ENCODE data around the gene SLC22A23.
"Not testable (repeated sequence)": the region's sequence is repeated elsewhere in the genome, so short reads cannot be mapped to it uniquely, and the experiment has no call there.

SLC22A23 gene

DNA sequence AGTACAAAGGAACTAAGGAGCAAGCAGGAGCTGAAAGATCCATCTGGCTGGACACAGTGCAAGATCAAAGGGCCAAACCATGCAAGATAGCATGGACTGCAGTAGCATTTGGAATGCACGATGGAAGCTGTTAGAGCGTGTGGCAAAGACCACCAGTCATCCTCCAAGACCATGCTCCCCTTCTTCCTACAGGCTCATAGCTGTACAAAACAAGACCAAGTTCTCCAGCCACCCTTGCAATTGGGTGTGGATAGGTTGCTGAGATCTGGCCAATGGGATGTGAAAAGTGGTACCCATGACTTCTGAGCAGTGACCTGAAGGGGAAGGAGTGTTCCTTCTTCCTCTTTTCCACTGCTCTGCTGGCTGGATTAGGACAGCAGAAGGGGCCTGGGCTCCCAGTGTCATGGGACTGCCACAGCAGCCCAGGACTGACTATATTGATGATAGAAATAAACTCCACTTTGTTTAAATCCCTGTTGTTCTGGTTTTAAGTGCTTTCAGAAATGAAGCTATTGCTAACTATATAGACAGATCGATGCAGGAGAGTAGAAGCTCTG lies 64.9 kb downstream of the SLC22A23 start:
- POLR2A ChIA-PET = no interaction called here
- H3K4me3 ChIP-seq (ENCODE audit: low read depth, low read length) = no peak overlapping the region
- TF ChIP-seq, protein P1, sequence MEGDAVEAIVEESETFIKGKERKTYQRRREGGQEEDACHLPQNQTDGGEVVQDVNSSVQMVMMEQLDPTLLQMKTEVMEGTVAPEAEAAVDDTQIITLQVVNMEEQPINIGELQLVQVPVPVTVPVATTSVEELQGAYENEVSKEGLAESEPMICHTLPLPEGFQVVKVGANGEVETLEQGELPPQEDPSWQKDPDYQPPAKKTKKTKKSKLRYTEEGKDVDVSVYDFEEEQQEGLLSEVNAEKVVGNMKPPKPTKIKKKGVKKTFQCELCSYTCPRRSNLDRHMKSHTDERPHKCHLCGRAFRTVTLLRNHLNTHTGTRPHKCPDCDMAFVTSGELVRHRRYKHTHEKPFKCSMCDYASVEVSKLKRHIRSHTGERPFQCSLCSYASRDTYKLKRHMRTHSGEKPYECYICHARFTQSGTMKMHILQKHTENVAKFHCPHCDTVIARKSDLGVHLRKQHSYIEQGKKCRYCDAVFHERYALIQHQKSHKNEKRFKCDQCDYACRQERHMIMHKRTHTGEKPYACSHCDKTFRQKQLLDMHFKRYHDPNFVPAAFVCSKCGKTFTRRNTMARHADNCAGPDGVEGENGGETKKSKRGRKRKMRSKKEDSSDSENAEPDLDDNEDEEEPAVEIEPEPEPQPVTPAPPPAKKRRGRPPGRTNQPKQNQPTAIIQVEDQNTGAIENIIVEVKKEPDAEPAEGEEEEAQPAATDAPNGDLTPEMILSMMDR (IDR thresholded peaks at IDR 0.05; ENCODE audit: insufficient read depth, low read length, missing control alignments) = no peak
- CTCF ChIA-PET = interaction anchor here (1.3 to 2.6 kb wide), 3 partner anchors 13 to 340 kb away, joined by 4 to 14 read pairs (median 11); no protein-coding TSS in a partner anchor
- DNase-seq (ENCODE audit: low read depth, low spot score) = no peak

DNA sequence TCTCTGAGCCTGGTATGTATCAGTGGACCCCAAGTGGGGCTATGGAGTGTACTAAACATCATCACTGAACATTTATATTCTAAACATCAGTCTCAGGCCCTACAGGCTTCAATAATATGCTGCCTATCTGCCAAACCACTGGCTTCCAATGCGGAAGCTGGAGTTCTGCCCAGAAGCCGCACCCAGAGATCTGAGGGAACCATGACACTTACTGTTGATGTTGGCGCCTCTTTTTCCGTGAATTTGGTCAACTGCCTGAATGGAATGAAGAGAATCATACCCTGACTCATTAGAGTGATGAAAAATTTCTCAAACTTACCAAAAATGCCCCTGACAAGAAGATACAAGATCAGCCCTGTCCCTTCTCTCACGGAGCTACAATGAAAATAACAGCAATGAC lies 66.2 kb downstream of the SLC22A23 start:
- POLR2A ChIA-PET = interaction anchor here (0.5 kb wide), 1 partner anchor 1413 kb away, joined by 3 read pairs; no protein-coding TSS in a partner anchor
- no peak overlapping the region for H3K4me3 ChIP-seq (ENCODE audit: low read depth, low read length)
- DNase-seq (ENCODE audit: low read depth, low spot score) = peak; percentile 89
- CTCF ChIA-PET = interaction anchor here (2.4 to 2.6 kb wide), 2 partner anchors 14 to 20 kb away, joined by 11 to 14 read pairs; no protein-coding TSS in a partner anchor
- TF ChIP-seq, protein P1 (IDR thresholded peaks at IDR 0.05; ENCODE audit: insufficient read depth, low read length, missing control alignments) = no peak

DNA sequence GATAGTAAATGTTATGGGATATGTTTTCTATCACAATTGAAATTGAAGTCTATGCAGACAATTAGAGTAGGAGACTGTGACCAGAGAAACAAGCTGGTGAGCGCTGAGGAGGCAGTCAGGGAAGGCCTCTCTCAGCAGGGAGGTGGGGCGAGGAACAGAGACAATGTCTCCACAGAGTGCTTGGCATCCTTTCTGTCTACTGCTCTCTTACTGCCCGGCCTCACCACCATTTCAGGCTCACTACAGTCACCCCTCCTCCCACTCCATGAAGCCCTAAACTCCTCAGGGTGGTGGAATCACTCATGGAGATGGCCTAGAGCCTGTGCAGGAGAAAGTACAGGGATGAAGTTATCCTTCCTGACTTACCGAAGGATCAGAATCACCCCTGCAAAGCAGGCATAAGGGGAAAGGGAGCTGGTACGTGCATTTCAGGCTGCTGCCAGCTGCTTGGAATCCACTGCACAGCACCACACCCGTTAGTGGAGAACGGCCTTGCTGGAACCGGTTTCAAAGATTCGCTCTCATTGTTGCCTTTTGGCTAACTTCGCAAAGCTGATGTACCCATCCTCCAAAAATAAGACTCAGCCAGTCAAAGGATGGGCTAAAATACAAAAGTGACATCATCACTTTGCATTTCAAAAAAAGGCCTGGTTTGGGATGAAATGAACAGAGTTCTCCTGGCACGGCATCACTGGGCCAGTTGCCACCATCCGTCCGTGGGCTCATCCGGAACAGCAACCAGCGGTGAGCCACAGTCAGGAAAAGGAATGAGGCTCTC lies 67.3 kb downstream of the SLC22A23 start:
- DNase-seq (ENCODE audit: low read depth, low spot score) = no peak
- H3K4me3 ChIP-seq (ENCODE audit: low read depth, low read length) = no peak overlapping the region
- TF ChIP-seq, protein P1 (IDR thresholded peaks at IDR 0.05; ENCODE audit: insufficient read depth, low read length, missing control alignments) = no peak
- ChIA-PET POLR2A (no interaction called here), CTCF (interaction anchor here (0.7 to 1.2 kb wide), 2 partner anchors 20 to 21 kb away, joined by 3 to 4 read pairs; no protein-coding TSS in a partner anchor)

DNA sequence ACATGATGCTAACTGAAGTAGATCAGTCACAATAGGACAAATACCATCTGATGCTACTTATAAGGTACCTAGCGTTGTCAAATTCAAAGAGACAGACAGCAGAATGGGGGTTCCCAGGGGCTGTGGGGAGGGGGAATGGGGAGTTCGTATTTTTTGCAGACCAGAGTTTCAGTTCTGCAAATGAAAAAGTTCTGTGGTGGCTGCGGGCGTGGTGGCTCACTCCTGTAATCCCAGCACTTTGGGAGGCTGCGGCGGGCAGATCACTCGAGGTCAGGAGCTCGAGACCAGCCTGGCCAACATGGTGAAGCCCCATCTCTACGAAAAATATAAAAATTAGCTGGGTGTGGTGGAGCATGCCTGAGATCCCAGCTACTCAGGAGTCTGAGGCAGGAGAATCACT lies 68.1 kb downstream of the SLC22A23 start:
- TF ChIP-seq, protein P1 (IDR thresholded peaks at IDR 0.05; ENCODE audit: insufficient read depth, low read length, missing control alignments) = no peak
- ChIA-PET CTCF (interaction anchor here (1.2 kb wide), 1 partner anchor 21 kb away, joined by 3 read pairs; no protein-coding TSS in a partner anchor), POLR2A (no interaction called here)
- H3K4me3 ChIP-seq (ENCODE audit: low read depth, low read length) = no peak overlapping the region
- no peak for DNase-seq (ENCODE audit: low read depth, low spot score)

DNA sequence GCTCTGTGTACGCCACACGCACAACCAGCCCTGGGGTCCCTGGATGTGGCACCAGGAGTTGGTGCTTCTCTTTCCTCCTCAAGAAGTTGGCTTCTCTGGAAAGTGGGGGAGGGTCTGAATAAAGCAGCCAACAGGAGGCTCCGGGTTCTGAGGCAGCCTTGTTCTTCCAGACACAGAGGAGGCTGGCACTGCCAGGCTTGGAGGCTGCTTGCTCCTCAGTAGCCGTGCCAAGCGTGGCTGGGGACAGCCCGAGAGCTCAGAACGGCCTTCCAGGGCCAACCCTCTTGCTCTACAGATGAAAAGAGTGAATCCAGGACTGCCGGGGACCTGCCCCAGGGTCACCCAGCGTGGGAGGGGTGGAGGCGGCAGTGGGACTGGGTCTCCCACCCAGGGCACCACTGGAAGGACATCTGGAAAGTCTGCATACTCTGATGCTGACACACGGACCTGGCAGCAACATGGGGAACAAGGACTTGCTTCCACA lies 70.4 kb downstream of the SLC22A23 start:
- TF ChIP-seq, protein P1 (IDR thresholded peaks at IDR 0.05; ENCODE audit: insufficient read depth, low read length, missing control alignments) = no peak
- ChIA-PET POLR2A (interaction anchor here (0.6 kb wide), 1 partner anchor 411 kb away, joined by 3 read pairs; no protein-coding TSS in a partner anchor), CTCF (interaction anchor here (1.0 kb wide), 1 partner anchor 18 kb away, joined by 4 read pairs; no protein-coding TSS in a partner anchor)
- DNase-seq (ENCODE audit: low read depth, low spot score) = no peak
- H3K4me3 ChIP-seq (ENCODE audit: low read depth, low read length) = no peak overlapping the region

DNA sequence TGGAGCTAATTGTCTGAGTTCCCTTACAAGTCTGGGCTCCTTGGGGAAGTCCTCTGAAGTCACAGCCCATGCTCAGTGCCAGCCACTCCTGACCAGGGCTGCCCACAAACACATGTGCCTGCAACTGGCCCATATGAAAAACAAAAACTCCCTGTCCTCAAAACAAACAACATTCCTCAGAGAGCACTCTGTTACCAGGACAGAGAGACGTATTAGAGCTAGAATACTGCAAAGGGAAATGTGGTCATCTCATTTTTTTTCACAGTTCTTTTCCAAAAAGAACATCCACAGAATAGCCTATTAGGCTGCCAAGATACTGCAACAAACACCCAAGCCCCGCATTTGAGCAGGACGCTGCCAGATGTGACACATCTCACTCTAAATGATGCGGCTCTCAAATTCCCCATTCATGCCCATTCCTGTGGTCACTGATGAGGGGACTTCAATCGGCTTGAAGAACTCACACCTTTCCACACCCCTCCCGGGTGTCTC lies 71.1 kb downstream of the SLC22A23 start:
- no peak for DNase-seq (ENCODE audit: low read depth, low spot score)
- POLR2A ChIA-PET = interaction anchor here (0.6 kb wide), 1 partner anchor 412 kb away, joined by 3 read pairs; no protein-coding TSS in a partner anchor
- H3K4me3 ChIP-seq (ENCODE audit: low read depth, low read length) = no peak overlapping the region
- TF ChIP-seq, protein P1 (IDR thresholded peaks at IDR 0.05; ENCODE audit: insufficient read depth, low read length, missing control alignments) = no peak
- CTCF ChIA-PET = interaction anchor here (1.0 kb wide), 1 partner anchor 18 kb away, joined by 4 read pairs; no protein-coding TSS in a partner anchor

DNA sequence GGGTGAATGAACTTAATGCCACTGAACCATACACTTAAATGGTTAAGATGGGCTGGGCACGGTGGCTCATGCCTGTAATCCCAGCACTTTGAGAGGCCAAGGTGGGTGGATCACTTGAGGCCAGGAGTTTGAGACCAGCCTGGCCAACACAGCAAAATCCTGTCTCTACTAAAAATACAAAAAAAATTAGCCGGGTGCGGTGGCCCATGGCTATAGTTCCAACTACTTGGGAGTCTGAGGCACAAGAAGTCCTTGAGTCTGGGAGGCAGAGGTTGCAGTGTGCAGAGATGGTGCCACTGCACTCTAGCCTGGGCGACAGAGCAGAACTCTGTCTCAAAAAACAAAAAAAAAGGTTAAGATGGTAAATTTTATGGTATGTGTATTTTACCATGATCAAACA lies 71.7 kb downstream of the SLC22A23 start:
- DNase-seq (ENCODE audit: low read depth, low spot score); POLR2A ChIA-PET; H3K4me3 ChIP-seq (ENCODE audit: low read depth, low read length): not testable (repeated sequence)
- CTCF ChIA-PET = interaction anchor here (1.0 kb wide), 1 partner anchor 19 kb away, joined by 4 read pairs; no protein-coding TSS in a partner anchor
